ENCODE measurements around the gene PKD2L1. TPM values are rescaled to one million over a fixed set of nuclear protein-coding genes. Genes with fewer than 3 reads are reported as not detected.

PKD2L1 gene
- polyA plus RNA-seq, 3 donors = 0.34 TPM; not detected in 2

- 68 to 93% (median 90%) methylated on average over 3 of the region's 3 CpGs for WGBS, 3 donors
- no peak overlapping the region for H3K27ac ChIP-seq (ENCODE audit: low read depth, low read length)
These were observed 90.2 kb downstream of the PKD2L1 start for GRCh38 chr10:100239851-100240250.

GRCh38 chr10:100238429-100238828, 91.6 kb downstream of the PKD2L1 start:
- 92 to 97% (median 95%) methylated on average over 7 of the region's 7 CpGs for WGBS, 3 donors
- no peak overlapping the region for H3K27ac ChIP-seq (ENCODE audit: low read depth, low read length)

Other genes with a start within 250 kb of the PKD2L1 start
- not detected for gene CPN1, start 248.4 kb downstream of the PKD2L1 start, polyA plus RNA-seq
- gene ERLIN1, start 144.2 kb downstream of the PKD2L1 start, polyA plus RNA-seq = 10 to 100 TPM; 10.9 to 22.7 (median 11.2) TPM
- 10 to 100 TPM in 2 of 3 donors, 1 to 10 TPM in 1; 4.7 to 16.2 (median 13.6) TPM for gene CHUK, start 100.6 kb downstream of the PKD2L1 start, polyA plus RNA-seq
- gene CWF19L1, start 62.6 kb downstream of the PKD2L1 start, polyA plus RNA-seq = 10 to 100 TPM in 2 of 3 donors, 1 to 10 TPM in 1; 9.7 to 16.3 (median 14.7) TPM
- gene BLOC1S2, start 43.5 kb downstream of the PKD2L1 start, polyA plus RNA-seq = 10 to 100 TPM; 18.4 to 53.8 (median 30.4) TPM
- 100 to 1,000 TPM; 132 to 934 (median 391) TPM for gene SCD, start 17.0 kb upstream of the PKD2L1 start, polyA plus RNA-seq
- gene WNT8B, start 132.8 kb upstream of the PKD2L1 start, polyA plus RNA-seq = under 1 TPM in 2 of 3 donors, not detected in 1; 0.03 to 0.21 TPM
- 1 to 10 TPM; 3.1 to 9.5 (median 8.3) TPM for gene SEC31B, start 189.6 kb upstream of the PKD2L1 start, polyA plus RNA-seq
- gene NDUFB8, start 199.6 kb upstream of the PKD2L1 start, polyA plus RNA-seq = 100 to 1,000 TPM; 140 to 379 (median 306) TPM
- gene HIF1AN, start 205.7 kb upstream of the PKD2L1 start, polyA plus RNA-seq = 1 to 10 TPM; 4.8 to 9.4 (median 7.3) TPM

All from adipose tissue (tissue), 3 donors.